NCI-H526 treated with DMSO at 0.1 percent for 48 hours (cell line): ENCODE data around the gene NEK5.
"Not testable (repeated sequence)": the region's sequence is repeated elsewhere in the genome, so short reads cannot be mapped to it uniquely, and the experiment has no call there.

Source experiments
- DNase-seq: peaks from one replicate; lab custom pipeline; 2025; lab: John Stamatoyannopoulos, UW

Gene NEK5

GRCh38 chr13:52061587-52061986, 67.3 kb downstream of the NEK5 start:
- no peak for DNase-seq

- DNase-seq = not testable (repeated sequence)
These were observed 67.8 kb downstream of the NEK5 start for GRCh38 chr13:52061064-52061463.

- DNase-seq = no peak
These were observed 75.4 kb downstream of the NEK5 start for GRCh38 chr13:52053460-52053859.

GRCh38 chr13:52051400-52051799, 77.5 kb downstream of the NEK5 start:
- no peak for DNase-seq

- DNase-seq = no peak
These were observed 80.4 kb downstream of the NEK5 start for GRCh38 chr13:52048516-52048915.

- DNase-seq = no peak
These were observed 81.4 kb downstream of the NEK5 start for GRCh38 chr13:52047463-52047862.

GRCh38 chr13:52043675-52044074, 85.2 kb downstream of the NEK5 start:
- no peak for DNase-seq

- no peak for DNase-seq
These were observed 92.8 kb downstream of the NEK5 start for GRCh38 chr13:52036037-52036436.

- DNase-seq = no peak
These were observed 94.2 kb downstream of the NEK5 start for GRCh38 chr13:52034616-52035226.

GRCh38 chr13:52033039-52033438, 95.8 kb downstream of the NEK5 start:
- DNase-seq = no peak

GRCh38 chr13:52030401-52030800, 98.5 kb downstream of the NEK5 start:
- not testable (repeated sequence) for DNase-seq

- no peak for DNase-seq
These were observed 99.3 kb downstream of the NEK5 start for GRCh38 chr13:52029569-52029968.

- DNase-seq = no peak
These were observed 101.0 kb downstream of the NEK5 start for GRCh38 chr13:52027832-52028231.

- DNase-seq = no peak
These were observed 102.6 kb downstream of the NEK5 start for GRCh38 chr13:52026246-52026626.

- no peak for DNase-seq
These were observed 103.2 kb downstream of the NEK5 start for GRCh38 chr13:52025475-52026245.

- DNase-seq = no peak
These were observed 104.4 kb downstream of the NEK5 start, which contains the start of gene UTP14C for GRCh38 chr13:52024481-52024880. Gene UTP14C, plus strand, starts transcription at chr13:52024691. Its CDS starts 4,114 bp downstream, at chr13:52028805.

GRCh38 chr13:52022356-52022755, 106.5 kb downstream of the NEK5 start:
- DNase-seq = no peak

- no peak for DNase-seq
These were observed 108.7 kb downstream of the NEK5 start for GRCh38 chr13:52020191-52020590.

- DNase-seq = no peak
These were observed 112.6 kb downstream of the NEK5 start for GRCh38 chr13:52016296-52016695.

GRCh38 chr13:52012512-52012836, 116.4 kb downstream of the NEK5 start:
- no peak for DNase-seq

- peak; percentile 98 for DNase-seq
These were observed 117.0 kb downstream of the NEK5 start, which contains the start of gene ALG11 for GRCh38 chr13:52011632-52012511. Gene ALG11, plus strand, starts transcription at chr13:52012398. Its CDS starts 21 bp downstream, at chr13:52012419.

- DNase-seq = peak; percentile 61
These were observed 117.8 kb downstream of the NEK5 start, which contains the start of gene ATP7B for GRCh38 chr13:52010890-52011631. Gene ATP7B, minus strand, starts transcription at chr13:52011450. Its CDS starts 113 bp downstream, at chr13:52011337.
